K562 (cell line): ENCODE data around the gene GALNT5. TPM values are rescaled to one million over a fixed set of nuclear protein-coding genes. Genes with fewer than 3 reads are reported as not detected.

Source experiments
- ARID2 ChIP-seq: fragments of 450-650 bp; IDR thresholded peaks from 2 replicates; pipeline ENCODE4 v1.6.1; 2017; ENCODE audit warnings: antibody characterized with exemption, mild to moderate bottlenecking
- CREB1 ChIP-seq, 2 experiments: sonication (generic) in 1 of 2; formaldehyde crosslinking in 1 of 2; IDR thresholded peaks; 2 replicates each; pipeline versions ENCODE4 v1.6.1 to v1.8.0; 2012 to 2022; ENCODE audit warnings: inconsistent platforms in 1 of 2, mild to moderate bottlenecking in 1 of 2, missing genetic modification reagents in 1 of 2, moderate library complexity in 1 of 2
- ERF ChIP-seq: fragments of 450-650 bp; formaldehyde crosslinking; IDR thresholded peaks from 2 replicates; pipeline ENCODE4 v1.4.0; 2020; ENCODE audit warnings: mild to moderate bottlenecking, mixed read lengths
- HDAC1 ChIP-seq, 2 experiments: fragments of 450-650 bp; IDR thresholded peaks; 2 replicates each; pipeline ENCODE4 v1.6.1; 2016 to 2017; ENCODE audit warnings: inconsistent platforms in 1 of 2, mild to moderate bottlenecking in 1 of 2, moderate library complexity in 1 of 2
- KHSRP ChIP-seq: fragments of 450-650 bp; IDR thresholded peaks from 2 replicates; pipeline ENCODE4 v1.6.1; 2017
- NFIC ChIP-seq: fragments of 450-650 bp; IDR thresholded peaks from 2 replicates; pipeline ENCODE4 v1.6.1; 2017; ENCODE audit warnings: mild to moderate bottlenecking, inconsistent platforms
- POLR2AphosphoS2 ChIP-seq: IDR thresholded peaks from 2 replicates; pipeline ENCODE4 v1.6.1; 2012; ENCODE audit warnings: low read length, improper control_type of control experiment
- PTTG1 ChIP-seq: fragments of 450-650 bp; IDR thresholded peaks from 2 replicates; pipeline ENCODE4 v1.6.1; 2016; ENCODE audit warnings: low read depth, mild to moderate bottlenecking, missing genetic modification characterization, missing compliant biosample characterization
- RBFOX2 ChIP-seq: fragments of 200-400 bp; formaldehyde crosslinking; IDR thresholded peaks from 2 replicates; pipeline ENCODE4 v1.6.1; 2017; ENCODE audit warnings: low read depth, mild to moderate bottlenecking, low read length, moderate library complexity
- U2AF2 ChIP-seq: fragments of 200-400 bp; formaldehyde crosslinking; optimal IDR thresholded peaks from 2 replicates; pipeline ENCODE3; 2017; ENCODE audit warnings: low read depth, mild to moderate bottlenecking, low read length
- VEZF1 ChIP-seq: fragments of 200-800 bp; sonication (Bioruptor generic); IDR thresholded peaks from 2 replicates; pipeline ENCODE4 v1.6.1; 2017; ENCODE audit warnings: missing genetic modification characterization, missing compliant biosample characterization
- XRCC3 ChIP-seq: fragments of 450-650 bp; IDR thresholded peaks from 2 replicates; pipeline ENCODE4 v1.6.1; 2017; ENCODE audit warnings: mild to moderate bottlenecking, moderate library complexity
- ZBTB7A ChIP-seq: IDR thresholded peaks from 2 replicates; pipeline ENCODE4 v1.6.1; 2011; ENCODE audit warnings: low read depth, mild to moderate bottlenecking, low read length, moderate library complexity, borderline replicate concordance; ENCODE audit not compliant: control insufficient read depth
- ZNF318 ChIP-seq, 2 experiments: fragments of 450-650 bp; IDR thresholded peaks; 2 replicates each; pipeline ENCODE4 v1.6.1; 2016; ENCODE audit warnings: mild to moderate bottlenecking in 2 of 2, borderline replicate concordance in 1 of 2, low read depth in 1 of 2, moderate library complexity in 1 of 2
- polyA plus RNA-seq, 8 experiments: library from polyadenylated mRNA; depleted of rRNA in 4 of 8; stranded (reverse) in 5 of 8; unstranded in 3 of 8; fragments of >200 nt; fragmentation: Nextera tagmentation in 2 of 8; fragmentation: Illumina TruSeq in 1 of 8; extraction: Ambion mirVana in 2 of 8; extraction: Trizol in 1 of 8; gene quantifications; 2 replicates each; pipeline versions ENCODE4 v1.2.1 to v1.2.3, GENCODE V29; 2011 to 2014; ENCODE audit warnings: inconsistent platforms in 1 of 8, missing spikeins in 1 of 8
- total RNA-seq, 7 experiments: library from RNA; depleted of rRNA in 6 of 7; stranded (reverse); fragments of >200 nt in 6 of 7; fragmentation: Illumina TruSeq in 2 of 7; extraction: Trizol in 2 of 7; gene quantifications; 2 replicates each; pipeline versions ENCODE4 v1.2.1 to v1.2.3, GENCODE V29; 2011 to 2021; ENCODE audit warnings: low replicate concordance in 1 of 7

The GALNT5 gene
- total and polyA plus RNA-seq, 9 of the 15 experiments (the other 6 are each of a cell fraction or from before 2014, with no cell fraction given) = 21.6 to 73.0 (median 54.7) TPM

- TF ChIP-seq RBFOX2 (peak; percentile 57), ZNF318 (IDR thresholded peaks at IDR 0.05; ENCODE audit: borderline replicate concordance in 1 of 2, low read depth in 1 of 2) (no peak), ERF (CRISPR knock-in tag) (no peak), POLR2AphosphoS2 (no peak), U2AF2 (no peak), CREB1 (IDR thresholded peaks at IDR 0.05) (no peak), CREB1 (CRISPR knock-in tag; IDR thresholded peaks at IDR 0.05) (0 out of 2 replicates have a peak, but pooled peaks have one; percentile 42), ARID2 (no peak), NFIC (0 out of 2 replicates have a peak, but pooled peaks have one; percentile 4), PTTG1 (tag) (no peak), KHSRP (no peak), VEZF1 (CRISPR knock-in tag) (no peak), ZBTB7A (no peak), XRCC3 (no peak), HDAC1 (IDR thresholded peaks at IDR 0.05) (no peak)
Measured at GRCh38 chr2:157260533-157261198, 3.2 kb downstream of the GALNT5 start (continued).
